Adrenal gland (tissue), 5 donors: ENCODE data around the gene CORO2A.

Source experiments
- CTCF ChIP-seq, 6 experiments: fragments of 450-650 bp in 4 of 6; fragments of 200-600 bp in 2 of 6; sonication (generic) in 1 of 6; IDR thresholded peaks; 1 replicate in 5 of 6; 2 replicates in 1 of 6; pipeline versions ENCODE4 v1.5.1 to v1.8.0; 2016 to 2021; ENCODE audit warnings: antibody characterized with exemption in 6 of 6, mild to moderate bottlenecking in 2 of 6, moderate library complexity in 1 of 6
- POLR2A ChIP-seq, 2 donors: fragments of 450-650 bp; IDR thresholded peaks; one replicate each; pipeline ENCODE4 v1.6.1; 2017; ENCODE audit warnings: antibody characterized with exemption in 2 of 2, mild to moderate bottlenecking in 2 of 2, moderate library complexity in 1 of 2
- donor health status: DM: no; HTN: no; CAD: no.

- TF ChIP-seq CTCF (IDR thresholded peaks at IDR 0.05) (no peak), POLR2A (IDR thresholded peaks at IDR 0.05) (no peak)
Observed at GRCh38 chr9:98080326-98080725, 112.1 kb downstream of the CORO2A start.
